VCaP (cell line): Measurements from ENCODE around the gene NME9.

Experiments
- H3K27ac ChIP-seq: fragments of 450-650 bp; 2 replicates; pipeline ENCODE4 v1.5.1; 2017
- CTCF ChIP-seq: fragments of 450-650 bp; conservative IDR thresholded peaks from 2 replicates; pipeline ENCODE4 v1.5.1; 2017; ENCODE audit warnings: mild to moderate bottlenecking, moderate library complexity

Gene NME9

DNA sequence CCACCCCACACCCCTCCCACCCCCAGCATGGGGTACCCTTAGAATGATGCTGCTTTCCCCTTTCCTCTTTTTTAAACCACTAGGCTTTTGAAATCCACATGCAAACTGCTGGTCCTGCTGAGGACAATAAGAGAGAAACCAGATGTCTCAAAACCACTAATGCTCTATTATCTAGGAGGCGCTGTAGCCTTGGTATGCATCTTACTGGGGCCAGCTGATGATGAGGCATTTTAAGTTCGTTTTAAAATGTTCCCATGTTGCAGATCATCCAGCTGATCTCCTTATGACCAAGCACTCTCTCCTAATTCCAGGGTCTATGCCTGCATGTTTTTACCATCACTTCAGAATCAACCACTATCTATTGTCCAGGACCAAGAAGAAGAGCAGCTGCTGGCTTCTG, 1.3 kb downstream of the NME9 start:
- no peak overlapping the region for H3K27ac ChIP-seq
- TF ChIP-seq CTCF: no peak

DNA sequence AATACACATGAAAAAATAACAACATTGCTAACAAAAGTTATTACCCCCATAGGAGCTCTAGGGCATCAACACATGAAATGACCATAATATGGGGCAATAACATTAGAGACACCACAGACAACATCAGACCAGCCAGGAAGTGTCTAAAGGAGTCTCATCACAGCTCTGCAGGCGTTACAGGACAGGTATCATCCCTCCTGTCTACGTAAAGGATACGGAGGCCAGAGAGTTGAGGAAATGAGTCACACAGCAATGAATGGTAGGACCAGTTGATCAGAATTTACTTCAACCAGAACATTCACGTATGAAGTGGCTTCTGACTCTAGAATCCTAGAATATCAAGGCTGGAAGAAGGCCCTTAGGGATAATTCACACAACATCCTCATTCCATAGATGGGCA, 1.8 kb downstream of the NME9 start:
- no peak for TF ChIP-seq CTCF
- H3K27ac ChIP-seq: no peak overlapping the region

DNA sequence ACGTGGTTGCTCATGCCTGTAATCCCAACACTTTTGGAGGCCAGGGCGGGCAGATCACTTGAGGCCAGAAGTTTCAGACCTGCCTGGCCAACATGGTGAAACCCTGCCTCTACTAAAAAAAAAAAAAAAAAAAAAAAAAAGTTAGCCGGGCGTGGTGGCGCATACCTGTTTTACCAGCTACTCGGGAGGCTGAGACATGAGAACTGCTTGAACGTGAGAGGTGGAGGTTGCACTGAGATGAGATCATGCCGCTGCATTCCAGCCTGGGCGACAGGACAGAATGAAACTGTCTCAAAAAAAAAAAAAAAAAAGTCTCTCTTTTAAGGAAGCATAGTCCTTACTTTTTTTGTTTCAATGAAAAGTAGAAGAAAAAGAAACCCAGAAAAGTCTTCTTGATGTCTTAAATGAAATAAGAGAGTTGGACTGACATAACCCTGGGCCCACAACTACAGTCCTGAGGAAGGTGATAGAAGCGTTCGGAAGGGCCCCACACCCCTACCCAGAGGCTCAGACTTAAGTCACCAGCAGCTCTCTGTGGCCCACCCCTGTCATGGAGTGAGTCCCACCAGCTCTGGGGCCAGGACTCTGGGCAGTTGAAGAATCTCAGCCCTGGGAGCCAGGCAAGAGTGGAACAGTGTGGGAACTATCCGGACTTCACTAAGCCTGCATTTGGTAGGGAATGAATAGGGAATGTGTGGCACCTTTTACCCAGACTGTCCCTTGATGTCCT, 2.6 kb downstream of the NME9 start:
- no peak for TF ChIP-seq CTCF
- H3K27ac ChIP-seq: no peak overlapping the region

- no peak overlapping the region for H3K27ac ChIP-seq
These were observed 3.7 kb downstream of the NME9 start for GRCh38 chr3:138325990-138326389.

DNA sequence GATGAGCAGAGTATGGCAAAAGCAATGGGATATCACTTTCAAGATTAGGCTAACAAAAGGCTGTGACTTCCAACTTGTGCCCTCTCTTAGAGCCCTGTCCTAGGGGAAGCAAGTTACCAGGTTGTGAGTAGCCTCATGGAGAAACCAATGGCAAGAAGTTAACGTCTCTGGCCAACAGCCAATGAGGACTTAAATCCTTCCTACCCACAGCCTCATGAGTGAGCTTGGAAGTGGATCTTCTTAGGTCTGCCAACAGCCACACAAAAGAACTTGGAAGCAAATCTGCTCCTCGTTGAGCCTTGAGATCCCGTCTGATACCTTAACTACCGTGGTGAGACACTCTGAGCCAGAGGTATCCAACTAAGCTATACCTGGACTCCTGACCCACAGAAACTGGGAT, 5.7 kb downstream of the NME9 start:
- no peak overlapping the region for H3K27ac ChIP-seq
- TF ChIP-seq CTCF: no peak

More at GRCh38 chr3:138325990-138326389, 3.7 kb downstream of the NME9 start:
- no peak for TF ChIP-seq CTCF

- H3K27ac ChIP-seq: no peak overlapping the region
- TF ChIP-seq CTCF: no peak
These were observed 12.0 kb downstream of the NME9 start for GRCh38 chr3:138317687-138318086.

- H3K27ac ChIP-seq: no peak overlapping the region
- no peak for TF ChIP-seq CTCF
These were observed 14.9 kb downstream of the NME9 start for GRCh38 chr3:138314751-138315150.
